ENCODE results near the gene RALGAPB. TPM values are rescaled to one million over a fixed set of nuclear protein-coding genes. Genes with fewer than 3 reads are reported as not detected.

The RALGAPB gene
- polyA plus RNA-seq, 2 of the 4 experiments (the other 2 are of a cell fraction) = 15.1 to 35.9 TPM

- ATAC-seq = no peak
- no peak for FAIRE-seq
- no peak for TF ChIP-seq ELK1 (IDR thresholded peaks at IDR 0.05; ENCODE audit: low read depth, low read length)
- ChIA-PET POLR2A (no interaction called here), CTCF (interaction anchor here (0.6 to 4.6 kb wide), 6 partner anchors 10 to 269 kb away, joined by 3 to 21 read pairs (median 3); no protein-coding TSS in a partner anchor)
- Histone ChIP-seq H3K4me2 (no peak overlapping the region), H3K27ac (no peak overlapping the region), H3K9me3 (no peaks in the 10 kb centered on the region), H3K4me1 (0 out of 3 replicates have a peak, but pooled peaks cover 3% of the 10 kb centered on the region), H3K4me3 (no peak overlapping the region)
- 73% methylated on average over 2 of the region's 2 CpGs for WGBS (ENCODE audit: missing lambda C conversion rate)
- peak in 1 of 2 experiments; percentile 24 for DNase-seq (ENCODE audit: low read depth in 1 of 2, low spot score in 1 of 2)
These were observed 151.4 kb downstream of the RALGAPB start for GRCh38 chr20:38624084-38624483.

- no peak overlapping the region for H3K27ac ChIP-seq
- no peak for FAIRE-seq
These were observed 153.3 kb downstream of the RALGAPB start for GRCh38 chr20:38625896-38626295.

GRCh38 chr20:38626921-38627659, 154.4 kb downstream of the RALGAPB start:
- Histone ChIP-seq H3K27ac (no peak overlapping the region), H3K9me3 (no peaks in the 10 kb centered on the region), H3K4me3 (no peak overlapping the region), H3K4me2 (no peak overlapping the region), H3K4me1 (peaks cover 14% of the 10 kb centered on the region; the same call in 1 of the 3 replicates)
- CTCF ChIA-PET = no interaction called here
- FAIRE-seq (no peak), DNase-seq (ENCODE audit: low read depth in 1 of 2, low spot score in 1 of 2) (no peak), ATAC-seq (no peak)
- 72% methylated on average over 10 of the region's 10 CpGs for WGBS (ENCODE audit: missing lambda C conversion rate)
- POLR2A ChIA-PET = no interaction called here
- TF ChIP-seq POLR2A (IDR thresholded peaks at IDR 0.05; ENCODE audit: low read length) = peak; percentile 17; the same call in 1 of the 2 replicates
- no peak for TF ChIP-seq MYC (IDR thresholded peaks at IDR 0.05; ENCODE audit: borderline replicate concordance, low read length)

More at GRCh38 chr20:38625896-38626295, 153.3 kb downstream of the RALGAPB start:
- Histone ChIP-seq H3K9me3 (no peaks in the 10 kb centered on the region), H3K4me2 (no peak overlapping the region), H3K4me1 (peaks cover 8% of the 10 kb centered on the region; the same call in 1 of the 3 replicates), H3K4me3 (no peak overlapping the region)
- ChIA-PET POLR2A (no interaction called here), CTCF (interaction anchor here (1.4 kb wide), 1 partner anchor 11 kb away, joined by 3 read pairs; no protein-coding TSS in a partner anchor)
- no peak for TF ChIP-seq EP300 (IDR thresholded peaks at IDR 0.05)
- DNase-seq (ENCODE audit: low read depth in 1 of 2, low spot score in 1 of 2) (no peak), ATAC-seq (no peak)

Small RNA genes lying within 50 kb of the gene (small RNA-seq; reads per million reads assigned to genes)
- 0 reads per million in 6 experiments for gene MIR548O2
- 0 reads per million in 6 experiments for gene RF00056
- gene SNORA60 = 0 to 64.5 (median 4.1) reads per million in 6 experiments
- 24.3 to 3,430 (median 197) reads per million in 6 experiments for gene SNORA71A
- gene SNORA71B = 145 to 1,629 (median 373) reads per million in 6 experiments
- 0.35 to 24.5 (median 3.6) reads per million in 6 experiments for gene SNORA71C
- gene SNORA71D = 418 to 53,852 (median 3,534) reads per million in 6 experiments
- 0 reads per million in 6 experiments for gene SNORA71E

Other genes with a start within 250 kb of the RALGAPB start
- 0.04 and 0.05 TPM in 2 replicates for gene KIAA1755, start 212.1 kb upstream of the RALGAPB start, polyA plus RNA-seq (2011; rRNA removed)
- gene KIAA1755, start 212.1 kb upstream of the RALGAPB start, polyA plus RNA-seq (2017; fragmentation: RNase III; extraction: RNeasy Plus Mini Kit Qiagen cat#74134 plus additional on column Dnase treatment) = 0.13 to 0.25 TPM (median 0.21 TPM) in 3 replicates
- not detected in 2 replicates for gene BPI, start 168.7 kb upstream of the RALGAPB start, polyA plus RNA-seq (2011; rRNA removed)
- not detected in 3 replicates for gene BPI, start 168.7 kb upstream of the RALGAPB start, polyA plus RNA-seq (2017; fragmentation: RNase III; extraction: RNeasy Plus Mini Kit Qiagen cat#74134 plus additional on column Dnase treatment)
- gene LBP, start 126.4 kb upstream of the RALGAPB start, polyA plus RNA-seq (2011; rRNA removed) = 2.2 and 3.5 TPM in 2 replicates
- gene LBP, start 126.4 kb upstream of the RALGAPB start, polyA plus RNA-seq (2017; fragmentation: RNase III; extraction: RNeasy Plus Mini Kit Qiagen cat#74134 plus additional on column Dnase treatment) = 0.62 to 1.3 TPM (median 1.0 TPM) in 3 replicates
- 154 and 159 TPM in 2 replicates for gene SNHG17, start 37.5 kb upstream of the RALGAPB start, polyA plus RNA-seq (2011; rRNA removed)
- 122 to 128 TPM (median 125 TPM) in 3 replicates for gene SNHG17, start 37.5 kb upstream of the RALGAPB start, polyA plus RNA-seq (2017; fragmentation: RNase III; extraction: RNeasy Plus Mini Kit Qiagen cat#74134 plus additional on column Dnase treatment)
- not detected in 2 replicates for gene ADIG, start 108.4 kb downstream of the RALGAPB start, polyA plus RNA-seq (2011; rRNA removed)
- not detected in 3 replicates for gene ADIG, start 108.4 kb downstream of the RALGAPB start, polyA plus RNA-seq (2017; fragmentation: RNase III; extraction: RNeasy Plus Mini Kit Qiagen cat#74134 plus additional on column Dnase treatment)
- not detected in 2 replicates for gene ARHGAP40, start 129.0 kb downstream of the RALGAPB start, polyA plus RNA-seq (2011; rRNA removed)
- not detected in 3 replicates for gene ARHGAP40, start 129.0 kb downstream of the RALGAPB start, polyA plus RNA-seq (2017; fragmentation: RNase III; extraction: RNeasy Plus Mini Kit Qiagen cat#74134 plus additional on column Dnase treatment)

Measured in A549 (cell line).